Measurements from ENCODE around the gene ARCN1. TPM values are rescaled to one million over a fixed set of nuclear protein-coding genes. Genes with fewer than 3 reads are reported as not detected.

The ARCN1 gene
- total RNA-seq, 4 donors from 2014 or later: 48.7 to 78.7 (median 65.4) TPM

DNA sequence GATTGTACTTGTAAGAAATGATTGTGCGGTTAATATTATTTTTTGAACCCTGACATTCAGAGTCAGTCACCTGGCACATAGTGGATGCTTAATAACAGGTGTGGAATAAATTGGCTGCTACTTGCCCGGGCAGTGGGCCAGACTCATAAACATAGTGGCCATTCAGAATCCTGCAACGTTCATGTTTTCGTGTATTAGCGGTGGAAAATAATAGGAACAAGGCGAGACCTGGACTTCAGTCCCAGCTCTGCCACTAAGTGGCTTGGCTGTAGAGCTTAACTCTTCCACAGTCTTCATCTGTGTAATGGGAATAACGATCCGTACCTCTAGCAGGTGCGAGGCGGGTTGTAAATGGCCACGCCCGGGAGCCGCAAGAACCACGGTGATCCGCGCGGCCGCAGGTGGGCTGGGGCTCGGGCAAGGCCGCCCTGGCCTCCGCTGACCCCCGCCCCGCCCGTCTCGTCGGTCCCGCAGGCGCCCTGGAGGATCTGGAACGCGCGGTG lies 42.0 kb upstream of the ARCN1 start:
- no peak for TF ChIP-seq POLR2A (IDR thresholded peaks at IDR 0.05)
- TF ChIP-seq, protein P1, sequence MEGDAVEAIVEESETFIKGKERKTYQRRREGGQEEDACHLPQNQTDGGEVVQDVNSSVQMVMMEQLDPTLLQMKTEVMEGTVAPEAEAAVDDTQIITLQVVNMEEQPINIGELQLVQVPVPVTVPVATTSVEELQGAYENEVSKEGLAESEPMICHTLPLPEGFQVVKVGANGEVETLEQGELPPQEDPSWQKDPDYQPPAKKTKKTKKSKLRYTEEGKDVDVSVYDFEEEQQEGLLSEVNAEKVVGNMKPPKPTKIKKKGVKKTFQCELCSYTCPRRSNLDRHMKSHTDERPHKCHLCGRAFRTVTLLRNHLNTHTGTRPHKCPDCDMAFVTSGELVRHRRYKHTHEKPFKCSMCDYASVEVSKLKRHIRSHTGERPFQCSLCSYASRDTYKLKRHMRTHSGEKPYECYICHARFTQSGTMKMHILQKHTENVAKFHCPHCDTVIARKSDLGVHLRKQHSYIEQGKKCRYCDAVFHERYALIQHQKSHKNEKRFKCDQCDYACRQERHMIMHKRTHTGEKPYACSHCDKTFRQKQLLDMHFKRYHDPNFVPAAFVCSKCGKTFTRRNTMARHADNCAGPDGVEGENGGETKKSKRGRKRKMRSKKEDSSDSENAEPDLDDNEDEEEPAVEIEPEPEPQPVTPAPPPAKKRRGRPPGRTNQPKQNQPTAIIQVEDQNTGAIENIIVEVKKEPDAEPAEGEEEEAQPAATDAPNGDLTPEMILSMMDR (IDR thresholded peaks at IDR 0.05 in 4 of 5, conservative IDR thresholded peaks at IDR 0.05 in 1 of 5): no peak
- intact Hi-C loops (cut with DNase I; ENCODE audit: low total_unique reads) (loop anchor here (5.0 kb wide), 1 partner anchor 37 kb away; the partner anchor contains the start of gene IFT46), in situ Hi-C loops (cut with MboI; ENCODE audit: low sequenced_read_pairs in 4 of 4) (no loop called here)
- ATAC-seq: peak; percentile 19 to 31
- Histone ChIP-seq H3K4me1 (peaks cover 13 to 19% of the 10 kb centered on the region in 2 donors), H3K36me3 (no peaks in the 10 kb centered on the region), H3K27ac (peak overlapping the region; percentile 43 to 82 (median 74)), H3K4me3 (peak overlapping the region; percentile 56 to 85 (median 68)), H3K27me3 (no peaks in the 10 kb centered on the region), H3K9me3 (no peaks in the 10 kb centered on the region)
- peak in 1 of 2 donors; percentile 31 for DNase-seq

DNA sequence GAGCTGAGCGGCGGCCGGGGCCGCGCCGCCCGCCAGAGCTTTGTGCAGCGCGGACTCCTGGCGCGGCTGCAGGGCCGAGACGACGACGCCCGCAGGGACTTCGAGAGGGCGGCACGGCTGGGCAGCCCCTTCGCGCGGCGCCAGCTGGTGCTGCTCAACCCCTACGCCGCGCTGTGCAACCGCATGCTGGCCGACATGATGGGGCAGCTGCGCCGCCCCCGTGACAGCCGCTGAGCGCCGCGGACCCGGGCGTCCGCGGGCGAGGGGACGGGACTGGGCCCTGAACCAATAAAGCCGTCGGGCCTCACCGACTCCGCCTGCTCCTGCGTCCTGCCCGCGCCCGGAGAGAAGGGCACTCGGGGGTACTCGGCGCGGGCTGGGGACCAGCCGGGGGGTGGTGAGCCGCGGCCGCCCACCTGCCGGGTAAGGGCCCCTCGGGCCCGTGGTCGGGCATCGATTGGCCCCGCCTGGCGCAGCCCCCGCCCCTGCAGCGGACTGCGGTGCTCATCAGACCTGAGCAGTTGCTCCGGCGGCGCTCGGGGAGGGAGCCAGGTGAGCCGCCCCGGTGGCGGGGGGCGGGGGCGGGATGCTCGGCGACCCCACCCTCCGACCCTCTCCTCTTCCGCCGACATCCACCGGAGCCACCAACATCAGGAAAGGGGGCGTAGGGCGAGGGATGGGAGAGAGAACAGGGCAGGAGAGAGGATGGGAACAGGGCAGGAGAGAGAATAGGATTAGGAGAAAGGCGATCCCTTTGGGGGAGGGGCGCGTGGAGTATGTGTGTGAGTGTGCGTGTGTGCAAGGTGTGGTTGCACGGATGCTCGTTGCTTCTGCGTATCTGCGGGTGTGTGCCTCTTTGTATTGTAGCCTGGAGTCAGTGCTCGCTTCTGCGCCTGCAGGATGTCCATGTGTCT lies 41.3 kb upstream of the ARCN1 start, which contains the start of gene TMEM25:
Gene TMEM25, plus strand, starts transcription at position 510 of the 914 bp plus-strand sequence. CDS start 610 bp downstream, outside the sequence.
- Histone ChIP-seq H3K9me3 (no peaks in the 10 kb centered on the region), H3K27ac (peak within 1 kb of the TSS; percentile 43 to 82 (median 74)), H3K4me1 (peaks cover 13 to 19% of the 10 kb centered on the region in 2 donors), H3K27me3 (no peaks in the 10 kb centered on the region), H3K4me3 (peak within 1 kb of the TSS; percentile 56 to 85 (median 68)), H3K36me3 (no peaks in the 10 kb centered on the region)
- peak in 1 of 2 donors; percentile 27 for TF ChIP-seq POLR2A (IDR thresholded peaks at IDR 0.05)
- TF ChIP-seq, protein P1 (IDR thresholded peaks at IDR 0.05 in 4 of 5, conservative IDR thresholded peaks at IDR 0.05 in 1 of 5): no peak
- DNase-seq: peak; percentile 23 to 59
- intact Hi-C loops (cut with DNase I; ENCODE audit: low total_unique reads) (loop anchor here (5.0 kb wide), 1 partner anchor 36 kb away; the partner anchor contains the start of gene IFT46), in situ Hi-C loops (cut with MboI; ENCODE audit: low sequenced_read_pairs in 4 of 4) (no loop called here)
- peak; percentile 79 to 81 for ATAC-seq

DNA sequence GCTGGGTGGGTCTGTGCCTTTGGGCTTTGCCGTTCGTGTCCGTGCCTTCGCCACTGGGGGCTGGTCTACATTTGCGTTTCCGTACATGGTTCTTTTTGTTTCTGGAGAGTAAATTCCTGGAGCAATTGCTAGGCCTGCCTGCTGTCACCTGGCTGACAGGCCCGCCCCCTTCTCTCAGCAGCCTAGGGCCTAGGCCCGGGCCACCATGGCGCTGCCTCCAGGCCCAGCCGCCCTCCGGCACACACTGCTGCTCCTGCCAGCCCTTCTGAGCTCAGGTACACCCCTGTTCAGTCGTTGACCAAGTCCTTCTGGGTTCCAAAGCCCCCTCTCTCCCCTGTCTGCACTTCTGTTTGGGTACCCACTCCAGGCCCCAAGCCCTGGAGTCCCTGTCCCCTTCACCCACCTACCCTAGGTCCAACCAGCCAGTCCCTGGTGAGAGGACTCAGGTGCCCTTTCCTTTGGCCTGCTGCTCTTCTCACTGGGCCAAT lies 40.6 kb upstream of the ARCN1 start:
- no peaks in the 10 kb centered on the region for H3K36me3 ChIP-seq
- TF ChIP-seq, protein P1 (IDR thresholded peaks at IDR 0.05 in 4 of 5, conservative IDR thresholded peaks at IDR 0.05 in 1 of 5): no peak
- no peak for TF ChIP-seq POLR2A (IDR thresholded peaks at IDR 0.05)
- DNase-seq (no peak), ATAC-seq (no peak)
- intact Hi-C loops (cut with DNase I; ENCODE audit: low total_unique reads): loop anchor here (5.0 kb wide), 1 partner anchor 36 kb away; the partner anchor contains the start of gene IFT46
- in situ Hi-C loops (cut with MboI; ENCODE audit: low sequenced_read_pairs in 4 of 4): no loop called here
- H3K4me3 ChIP-seq: peak overlapping the region; percentile 56 to 85 (median 68)
- peaks cover 13 to 19% of the 10 kb centered on the region in 2 donors for H3K4me1 ChIP-seq
- peak overlapping the region in 3 of 4 donors; percentile 65 to 82 (median 82) for H3K27ac ChIP-seq
- no peaks in the 10 kb centered on the region for H3K9me3 ChIP-seq
- H3K27me3 ChIP-seq: no peaks in the 10 kb centered on the region

DNA sequence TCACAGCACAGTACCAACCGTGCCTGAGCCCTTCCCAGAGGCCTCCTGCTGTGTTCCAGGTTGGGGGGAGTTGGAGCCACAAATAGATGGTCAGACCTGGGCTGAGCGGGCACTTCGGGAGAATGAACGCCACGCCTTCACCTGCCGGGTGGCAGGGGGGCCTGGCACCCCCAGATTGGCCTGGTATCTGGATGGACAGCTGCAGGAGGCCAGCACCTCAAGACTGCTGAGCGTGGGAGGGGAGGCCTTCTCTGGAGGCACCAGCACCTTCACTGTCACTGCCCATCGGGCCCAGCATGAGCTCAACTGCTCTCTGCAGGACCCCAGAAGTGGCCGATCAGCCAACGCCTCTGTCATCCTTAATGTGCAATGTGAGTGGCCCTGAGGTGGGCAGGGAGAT lies 40.1 kb upstream of the ARCN1 start:
- peaks cover 13 to 19% of the 10 kb centered on the region in 2 donors for H3K4me1 ChIP-seq
- H3K4me3 ChIP-seq: peak overlapping the region in 1 of 4 donors; percentile 77
- no peak for ATAC-seq
- DNase-seq: no peak
- in situ Hi-C loops (cut with MboI; ENCODE audit: low sequenced_read_pairs in 4 of 4) (no loop called here), intact Hi-C loops (cut with DNase I; ENCODE audit: low total_unique reads) (loop anchor here (5.0 kb wide), 1 partner anchor 35 kb away; the partner anchor contains the start of gene IFT46)
- TF ChIP-seq POLR2A (IDR thresholded peaks at IDR 0.05): no peak
- TF ChIP-seq, protein P1 (IDR thresholded peaks at IDR 0.05 in 4 of 5, conservative IDR thresholded peaks at IDR 0.05 in 1 of 5): no peak
- H3K9me3 ChIP-seq: no peaks in the 10 kb centered on the region
- no peaks in the 10 kb centered on the region for H3K27me3 ChIP-seq
- peak overlapping the region in 2 of 4 donors; percentile 82 for H3K27ac ChIP-seq
- no peaks in the 10 kb centered on the region for H3K36me3 ChIP-seq
